Suprapubic skin (tissue), 4 donors: ENCODE measurements around the gene AGAP1. TPM values are rescaled to one million over a fixed set of nuclear protein-coding genes. Genes with fewer than 3 reads are reported as not detected.

ENCODE experiments used
- DNase-seq, 2 donors: peaks; one replicate each; pipeline ENCODE4 v3.0.0-alpha.2; 2019; ENCODE audit warnings: low spot score in 2 of 2
- H3K27ac ChIP-seq: fragments of 200-600 bp; sonication (generic); one replicate; pipeline ENCODE4 v1.5.1; 2019
- H3K27me3 ChIP-seq: fragments of 200-600 bp; sonication (generic); one replicate; pipeline ENCODE4 v1.5.1; 2019
- H3K36me3 ChIP-seq: fragments of 200-600 bp; sonication (generic); one replicate; pipeline ENCODE4 v1.5.1; 2019
- H3K4me1 ChIP-seq: fragments of 200-600 bp; sonication (generic); one replicate; pipeline ENCODE4 v1.5.1; 2019
- H3K4me3 ChIP-seq: fragments of 200-600 bp; sonication (generic); one replicate; pipeline ENCODE4 v1.5.1; 2019; ENCODE audit warnings: mild to moderate bottlenecking
- H3K9me3 ChIP-seq: fragments of 200-600 bp; sonication (generic); one replicate; pipeline ENCODE4 v1.5.1; 2019
- EP300 ChIP-seq: sonication (generic); formaldehyde crosslinking; IDR thresholded peaks from one replicate; pipeline ENCODE4 v1.6.1; 2017; ENCODE audit warnings: antibody characterized with exemption
- POLR2A ChIP-seq, 2 donors: fragments of 450-650 bp; IDR thresholded peaks; one replicate each; pipeline ENCODE4 v1.6.1; 2017; ENCODE audit warnings: antibody characterized with exemption in 2 of 2, mild to moderate bottlenecking in 2 of 2, moderate library complexity in 2 of 2
- POLR2AphosphoS5 ChIP-seq, 3 donors: sonication (generic); formaldehyde crosslinking; IDR thresholded peaks; one replicate each; pipeline ENCODE4 v1.6.1; 2017; ENCODE audit warnings: antibody characterized with exemption in 3 of 3
- WGBS: methylation state at CpG from one replicate; pipeline ENCODE4 v1.1.5; 2018; 5-methylcytosine and 5-hydroxymethylcytosine counted together
- total RNA-seq, 4 donors: library from RNA; depleted of rRNA; stranded (reverse); fragments of >200 nt; gene quantifications; one replicate each; pipeline ENCODE4 v1.1.0, GENCODE V29; 2016
- TF ChIP-seq, protein P1 (sequence below), 2 donors: fragments of 200-600 bp in 1 of 2; fragments of 450-650 bp in 1 of 2; sonication (generic) in 1 of 2; IDR thresholded peaks; one replicate each; pipeline ENCODE4 v1.5.1; 2016 to 2019; ENCODE audit warnings: antibody characterized with exemption in 2 of 2, mild to moderate bottlenecking in 1 of 2, moderate library complexity in 1 of 2

Gene AGAP1
- total RNA-seq, 4 donors from 2014 or later: 14.1 to 30.7 (median 19.4) TPM

DNA sequence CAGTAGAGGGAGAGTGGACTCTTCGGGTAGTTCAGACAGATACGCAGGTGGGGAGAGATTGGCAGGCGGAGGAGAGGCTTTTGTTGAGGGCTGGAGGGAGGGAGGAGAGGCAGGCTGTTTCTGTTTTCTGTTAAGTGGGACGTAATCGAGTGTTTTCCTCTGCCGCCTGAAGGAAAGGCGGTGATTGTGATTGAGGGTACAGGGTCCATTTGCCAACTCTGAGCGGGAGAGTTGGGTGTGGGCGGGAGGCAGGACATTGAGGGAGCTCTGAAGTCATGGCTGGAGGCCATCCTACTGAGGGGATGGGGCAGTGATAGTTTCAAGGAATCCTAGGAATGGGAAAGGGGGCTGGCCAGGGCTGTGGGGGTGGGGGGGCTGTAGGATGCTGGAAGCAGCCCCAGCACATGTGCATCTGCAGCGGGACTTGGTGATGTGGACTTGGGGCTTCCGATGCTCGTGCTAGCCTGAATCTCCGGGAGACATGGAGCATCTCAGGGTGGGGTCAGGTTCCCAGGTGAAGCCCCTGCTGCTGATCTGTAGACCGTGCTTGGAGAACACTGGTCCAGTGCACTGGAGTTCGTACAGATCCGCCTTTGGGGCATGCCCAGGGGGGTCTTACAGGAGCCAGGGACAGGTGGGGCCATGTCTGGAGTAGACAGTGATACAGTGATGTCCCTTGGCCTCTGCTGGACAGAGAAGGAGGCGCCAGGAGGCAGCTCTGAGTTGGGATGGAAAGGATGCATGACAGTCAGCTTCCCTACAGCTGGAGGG, 167.5 kb downstream of the AGAP1 start:
- H3K36me3 ChIP-seq: no peaks in the 10 kb centered on the region
- H3K27ac ChIP-seq: no peak overlapping the region
- no peak for DNase-seq
- peaks cover 46% of the 10 kb centered on the region for H3K4me1 ChIP-seq
- H3K9me3 ChIP-seq: no peaks in the 10 kb centered on the region
- WGBS: 73% methylated on average over 17 of the region's 17 CpGs
- no peak overlapping the region for H3K4me3 ChIP-seq
- TF ChIP-seq POLR2AphosphoS5 (IDR thresholded peaks at IDR 0.05) (no peak), POLR2A (IDR thresholded peaks at IDR 0.05) (no peak), EP300 (no peak)
- TF ChIP-seq, protein P1, sequence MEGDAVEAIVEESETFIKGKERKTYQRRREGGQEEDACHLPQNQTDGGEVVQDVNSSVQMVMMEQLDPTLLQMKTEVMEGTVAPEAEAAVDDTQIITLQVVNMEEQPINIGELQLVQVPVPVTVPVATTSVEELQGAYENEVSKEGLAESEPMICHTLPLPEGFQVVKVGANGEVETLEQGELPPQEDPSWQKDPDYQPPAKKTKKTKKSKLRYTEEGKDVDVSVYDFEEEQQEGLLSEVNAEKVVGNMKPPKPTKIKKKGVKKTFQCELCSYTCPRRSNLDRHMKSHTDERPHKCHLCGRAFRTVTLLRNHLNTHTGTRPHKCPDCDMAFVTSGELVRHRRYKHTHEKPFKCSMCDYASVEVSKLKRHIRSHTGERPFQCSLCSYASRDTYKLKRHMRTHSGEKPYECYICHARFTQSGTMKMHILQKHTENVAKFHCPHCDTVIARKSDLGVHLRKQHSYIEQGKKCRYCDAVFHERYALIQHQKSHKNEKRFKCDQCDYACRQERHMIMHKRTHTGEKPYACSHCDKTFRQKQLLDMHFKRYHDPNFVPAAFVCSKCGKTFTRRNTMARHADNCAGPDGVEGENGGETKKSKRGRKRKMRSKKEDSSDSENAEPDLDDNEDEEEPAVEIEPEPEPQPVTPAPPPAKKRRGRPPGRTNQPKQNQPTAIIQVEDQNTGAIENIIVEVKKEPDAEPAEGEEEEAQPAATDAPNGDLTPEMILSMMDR (IDR thresholded peaks at IDR 0.05): no peak
- no peaks in the 10 kb centered on the region for H3K27me3 ChIP-seq

DNA sequence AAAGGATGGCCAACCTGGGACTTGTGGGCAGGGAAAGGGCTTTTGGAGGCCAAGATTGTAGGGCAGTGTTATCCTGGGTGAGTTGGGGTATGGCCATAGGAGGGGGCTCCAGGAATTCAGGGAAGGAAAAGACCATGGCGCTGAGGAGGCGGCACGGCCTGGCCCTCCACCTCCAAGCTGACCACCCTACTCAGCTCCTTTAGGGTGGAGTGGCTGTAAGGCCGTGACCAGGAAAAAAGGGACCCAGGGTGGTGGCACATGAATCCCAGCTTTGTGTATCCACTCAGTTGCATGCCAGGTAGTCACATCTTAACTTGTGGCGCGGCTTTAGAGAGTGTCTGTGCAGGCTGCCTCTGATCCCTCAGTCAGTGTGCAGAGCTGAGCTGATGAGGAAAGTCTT, 168.1 kb downstream of the AGAP1 start:
- H3K4me1 ChIP-seq: peaks cover 47% of the 10 kb centered on the region

GRCh38 chr2:235663875-235664274, 170.0 kb downstream of the AGAP1 start:
- no peak overlapping the region for H3K4me3 ChIP-seq
- no peaks in the 10 kb centered on the region for H3K9me3 ChIP-seq
- DNase-seq: no peak
- H3K4me1 ChIP-seq: peaks cover 40% of the 10 kb centered on the region
- no peak overlapping the region for H3K27ac ChIP-seq
- TF ChIP-seq, protein P1 (IDR thresholded peaks at IDR 0.05): no peak
- no peak for TF ChIP-seq POLR2AphosphoS5 (IDR thresholded peaks at IDR 0.05)
- 75% methylated on average over 9 of the region's 9 CpGs for WGBS
- H3K27me3 ChIP-seq: no peaks in the 10 kb centered on the region
- no peaks in the 10 kb centered on the region for H3K36me3 ChIP-seq

More for the DNA sequence above, 168.1 kb downstream of the AGAP1 start:
- no peak overlapping the region for H3K4me3 ChIP-seq
- TF ChIP-seq, protein P1 (IDR thresholded peaks at IDR 0.05): no peak
- no peak for TF ChIP-seq EP300
- no peak for TF ChIP-seq POLR2A (IDR thresholded peaks at IDR 0.05)
- TF ChIP-seq POLR2AphosphoS5 (IDR thresholded peaks at IDR 0.05): no peak
- no peak overlapping the region for H3K27ac ChIP-seq
- DNase-seq: no peak
- 85% methylated on average over 6 of the region's 6 CpGs for WGBS
- H3K36me3 ChIP-seq: no peaks in the 10 kb centered on the region
- no peaks in the 10 kb centered on the region for H3K9me3 ChIP-seq
- no peaks in the 10 kb centered on the region for H3K27me3 ChIP-seq

- peak overlapping the region; percentile 37 for H3K4me3 ChIP-seq
- TF ChIP-seq, protein P1 (IDR thresholded peaks at IDR 0.05): no peak
- TF ChIP-seq POLR2AphosphoS5 (IDR thresholded peaks at IDR 0.05): no peak
- TF ChIP-seq EP300: no peak
- TF ChIP-seq POLR2A (IDR thresholded peaks at IDR 0.05): no peak
- H3K27ac ChIP-seq: no peak overlapping the region
- no peaks in the 10 kb centered on the region for H3K9me3 ChIP-seq
- WGBS: 7% methylated on average over 13 of the region's 13 CpGs
- no peak for DNase-seq
- peaks cover 9% of the 10 kb centered on the region for H3K27me3 ChIP-seq
- H3K36me3 ChIP-seq: no peaks in the 10 kb centered on the region
- peaks cover 34% of the 10 kb centered on the region for H3K4me1 ChIP-seq
Observed at GRCh38 chr2:235665661-235666212, 171.9 kb downstream of the AGAP1 start.

GRCh38 chr2:235666213-235666781, 172.5 kb downstream of the AGAP1 start:
- TF ChIP-seq, protein P1 (IDR thresholded peaks at IDR 0.05): no peak
- TF ChIP-seq EP300: no peak
- TF ChIP-seq POLR2AphosphoS5 (IDR thresholded peaks at IDR 0.05): no peak
- TF ChIP-seq POLR2A (IDR thresholded peaks at IDR 0.05): no peak
- peaks cover 36% of the 10 kb centered on the region for H3K4me1 ChIP-seq
- peaks cover 15% of the 10 kb centered on the region for H3K27me3 ChIP-seq
- no peaks in the 10 kb centered on the region for H3K36me3 ChIP-seq
- no peak overlapping the region for H3K27ac ChIP-seq
- no peaks in the 10 kb centered on the region for H3K9me3 ChIP-seq
- peak overlapping the region; percentile 37 for H3K4me3 ChIP-seq
- WGBS: 1% methylated on average over 4 of the region's 4 CpGs
- DNase-seq: no peak
